Coronary artery (tissue), 2 donors: ENCODE data around the gene GPR180.

Experiments
- DNase-seq: peaks from one replicate; pipeline ENCODE4 v3.0.0-alpha.2; 2017; ENCODE audit warnings: low spot score
- H3K27ac ChIP-seq, 2 donors: fragments of 200-600 bp; sonication (generic); one replicate each; pipeline ENCODE4 v1.5.1; 2016 to 2019
- H3K4me3 ChIP-seq: fragments of 200-600 bp; sonication (generic); 2 replicates; pipeline ENCODE4 v1.5.1; 2016; ENCODE audit warnings: mild to moderate bottlenecking, moderate library complexity
- CTCF ChIP-seq: fragments of 200-600 bp; sonication (generic); IDR thresholded peaks from one replicate; pipeline ENCODE4 v1.5.1; 2019; ENCODE audit warnings: antibody characterized with exemption

The GPR180 gene

GRCh38 chr13:94601446-94602431, at the start of gene GPR180:
TSS of gene GPR180 (plus strand) at chr13:94601857. CDS start at chr13:94601928, 71 bp downstream.
- peak; percentile 97 for DNase-seq
- Histone ChIP-seq H3K4me3 (peak within 1 kb of the TSS; percentile 97), H3K27ac (peak within 1 kb of the TSS; percentile 72 to 95)
- no peak for TF ChIP-seq CTCF

- TF ChIP-seq CTCF: no peak
- H3K27ac ChIP-seq: no peak overlapping the region
- DNase-seq: no peak
- no peak overlapping the region for H3K4me3 ChIP-seq
Observed at GRCh38 chr13:94552095-94552494, 49.6 kb upstream of the GPR180 start.

DNA sequence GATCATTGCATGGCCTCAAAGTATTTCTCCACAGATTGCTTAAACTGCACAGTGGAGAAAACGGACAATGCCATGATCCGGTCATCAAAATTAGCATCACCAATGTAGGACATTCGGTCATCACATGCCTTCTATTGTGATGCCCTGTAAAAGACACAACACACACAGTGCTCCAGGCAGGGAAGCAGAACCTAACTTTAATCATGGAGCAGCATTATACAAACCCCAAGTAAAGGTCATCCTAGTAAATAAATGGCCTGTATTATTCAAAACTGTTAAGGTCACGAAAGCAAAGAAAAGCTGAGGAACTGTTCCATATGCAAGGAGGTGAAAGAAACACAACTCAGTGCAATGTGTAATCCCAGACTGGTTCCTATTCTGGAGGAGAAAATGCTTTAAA, 47.9 kb upstream of the GPR180 start:
- no peak for TF ChIP-seq CTCF
- Histone ChIP-seq H3K27ac (no peak overlapping the region), H3K4me3 (no peak overlapping the region)
- no peak for DNase-seq

GRCh38 chr13:94556041-94556440, 45.6 kb upstream of the GPR180 start:
- Histone ChIP-seq H3K4me3 (no peak overlapping the region), H3K27ac (no peak overlapping the region)
- no peak for TF ChIP-seq CTCF
- no peak for DNase-seq

- H3K4me3 ChIP-seq: no peak overlapping the region
- H3K27ac ChIP-seq: no peak overlapping the region
- DNase-seq: no peak
- TF ChIP-seq CTCF: no peak
Observed at GRCh38 chr13:94556621-94557020, 45.0 kb upstream of the GPR180 start.

DNA sequence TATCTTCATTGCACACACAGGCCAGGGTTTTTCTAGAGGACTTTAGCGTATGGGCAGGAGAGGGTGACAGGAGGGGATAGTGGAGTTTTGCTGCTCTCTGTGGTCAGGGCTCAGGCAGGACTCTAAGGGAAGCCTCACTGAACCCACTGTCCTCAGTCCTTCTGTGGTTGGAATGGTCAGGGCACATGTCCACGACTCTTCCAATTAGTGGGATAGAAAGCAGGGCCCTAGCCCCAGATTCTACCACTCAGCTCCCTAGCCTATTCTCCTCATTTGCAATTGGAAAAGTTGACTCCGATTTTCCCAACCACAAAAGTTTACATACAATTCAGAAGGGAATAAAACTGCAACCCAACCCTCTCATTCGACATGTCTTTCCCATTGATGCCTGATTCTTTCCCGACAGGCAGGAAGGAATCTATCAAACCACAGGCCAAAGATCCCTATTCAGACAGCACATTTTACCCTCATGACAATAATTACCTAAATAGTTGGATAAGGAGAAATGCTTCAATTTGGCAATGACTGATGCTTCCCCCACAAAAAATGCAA, 43.9 kb upstream of the GPR180 start:
- no peak for TF ChIP-seq CTCF
- no peak overlapping the region for H3K4me3 ChIP-seq
- DNase-seq: no peak
- no peak overlapping the region for H3K27ac ChIP-seq
